HepG2 (cell line): ENCODE data around the gene CDK7. TPM values are rescaled to one million over a fixed set of nuclear protein-coding genes. Genes with fewer than 3 reads are reported as not detected.
A peak's percentile ranks its signal among the peaks of the same experiment; 100 is the strongest.

Experiments
- ATAC-seq: fragments of 200-7000 bp; cut with Tn5 transposase; 3 replicates; pipeline ENCODE4 v1.9.1; 2020; ENCODE audit warnings: mild to moderate bottlenecking, moderate library complexity
- BruUV-seq: library from RNA; stranded (reverse); fragments of 400-500 nt; replicated peaks from 2 replicates; lab custom pipeline; 2021; lab: Mats Ljungman, UMichigan
- CTCF ChIA-PET: fragments of 300-600 bp; formaldehyde crosslinking; extraction: SDS; loops from one replicate; lab custom pipeline; 2021; ENCODE audit warnings: low total read pairs, inconsistent platforms, low intra/inter-chr PET ratio; lab: Yijun Ruan, JAX
- POLR2A ChIA-PET: fragments of 350-600 bp; sonication (Branson Sonifier 250); formaldehyde crosslinking; loops from one replicate; lab custom pipeline; 2020; ENCODE audit warnings: antibody characterized with exemption, inconsistent platforms; lab: Yijun Ruan, JAX
- DNase-seq: peaks from one replicate; pipeline ENCODE4 v3.0.0-alpha.2; 2015; ENCODE audit warnings: low spot score
- FAIRE-seq: peaks from 3 replicates; lab custom pipeline; 2011; peaks lifted over from hg19 to GRCh38; lab: Jason Lieb, UNC
- H2AFZ ChIP-seq: one replicate; pipeline ENCODE4 v1.6.1; 2011; ENCODE audit warnings: low read length, inconsistent platforms
- H3K27ac ChIP-seq: fragments of 300-600 bp; 3 replicates; pipeline ENCODE4 v1.8.0; 2011; ENCODE audit warnings: mixed run types, mild to moderate bottlenecking, mixed read lengths, low read length, inconsistent platforms; ENCODE audit not compliant: insufficient read depth; ENCODE audit errors: extremely low read length
- H3K27me3 ChIP-seq, 2 experiments: fragments of 200-600 bp in 1 of 2; 2 replicates in 1 of 2; 3 replicates in 1 of 2; pipeline versions ENCODE4 v1.6.0 to v1.8.0; 2011; ENCODE audit warnings: low read length in 2 of 2, mild to moderate bottlenecking in 2 of 2, moderate library complexity in 2 of 2, inconsistent platforms in 1 of 2; ENCODE audit not compliant: insufficient read depth in 2 of 2, control insufficient read depth in 1 of 2
- H3K36me3 ChIP-seq, 2 experiments: fragments of 200-600 bp in 1 of 2; replicated peaks in 1 of 2; 2 replicates in 1 of 2; 3 replicates in 1 of 2; pipeline versions ENCODE4 v1.5.1 to v1.8.0; 2011; ENCODE audit warnings: low read length in 2 of 2, inconsistent platforms in 1 of 2; ENCODE audit not compliant: insufficient read depth in 2 of 2, control insufficient read depth in 1 of 2
- H3K4me1 ChIP-seq: 2 replicates; pipeline ENCODE4 v1.5.1; 2012; ENCODE audit warnings: low read length, inconsistent platforms; ENCODE audit not compliant: insufficient read depth
- H3K4me2 ChIP-seq: 2 replicates; pipeline ENCODE4 v1.6.0; 2011; ENCODE audit warnings: low read depth, low read length, inconsistent platforms
- H3K4me3 ChIP-seq, 3 experiments: fragments of 200-600 bp in 1 of 3; sonication (generic), shearing (Covaris generic) in 1 of 3; replicated peaks in 1 of 3; 2 replicates each; pipeline ENCODE4 v1.5.1; 2011 to 2016; ENCODE audit warnings: low read length in 3 of 3, inconsistent platforms in 2 of 3, low read depth in 2 of 3, mild to moderate bottlenecking in 2 of 3, control low read depth in 1 of 3, mixed read lengths in 1 of 3; ENCODE audit not compliant: insufficient read depth in 1 of 3
- H3K79me2 ChIP-seq: one replicate; pipeline ENCODE4 v1.6.1; 2011; ENCODE audit warnings: low read length, inconsistent platforms; ENCODE audit not compliant: insufficient read depth
- H3K9ac ChIP-seq: 2 replicates; pipeline ENCODE4 v1.6.0; 2011; ENCODE audit warnings: mild to moderate bottlenecking, low read depth, low read length, inconsistent platforms; ENCODE audit not compliant: insufficient read depth
- H3K9me3 ChIP-seq: 2 replicates; pipeline ENCODE4 v1.5.1; 2012; ENCODE audit warnings: mild to moderate bottlenecking, low read length
- H4K20me1 ChIP-seq: 2 replicates; pipeline ENCODE4 v1.6.0; 2011; ENCODE audit warnings: inconsistent platforms, mild to moderate bottlenecking, low read length, moderate library complexity; ENCODE audit not compliant: insufficient read depth
- ADNP ChIP-seq: sonication (generic); formaldehyde crosslinking; IDR thresholded peaks from 2 replicates; pipeline ENCODE4 v1.4.0; 2020; ENCODE audit warnings: missing genetic modification reagents
- ATM ChIP-seq: fragments of 450-650 bp; IDR thresholded peaks from 2 replicates; pipeline ENCODE4 v1.7.1; 2017; ENCODE audit warnings: mild to moderate bottlenecking, borderline replicate concordance
- CEBPB ChIP-seq: IDR thresholded peaks from 2 replicates; pipeline ENCODE4 v1.6.1; 2011; ENCODE audit warnings: low read depth, low read length, improper control_type of control experiment, borderline replicate concordance
- CREB3 ChIP-seq: sonication (generic); formaldehyde crosslinking; IDR thresholded peaks from 2 replicates; pipeline ENCODE4 v1.5.0; 2020; ENCODE audit warnings: missing genetic modification reagents
- CREM ChIP-seq, 2 experiments: sonication (generic) in 1 of 2; formaldehyde crosslinking in 1 of 2; IDR thresholded peaks; 2 replicates each; pipeline versions ENCODE4 v1.4.0 to v1.6.1; 2016 to 2020; ENCODE audit warnings: antibody characterized with exemption in 1 of 2, mild to moderate bottlenecking in 1 of 2, missing genetic modification reagents in 1 of 2
- ETS1 ChIP-seq: sonication (generic); formaldehyde crosslinking; IDR thresholded peaks from 2 replicates; pipeline ENCODE4 v1.4.0; 2020; ENCODE audit warnings: missing genetic modification reagents
- ETV5 ChIP-seq: IDR thresholded peaks from 2 replicates; pipeline ENCODE4 v1.6.1; 2018; ENCODE audit warnings: missing biosample characterization, missing genetic modification reagents, inconsistent platforms, borderline replicate concordance
- FIP1L1 ChIP-seq: fragments of 200-400 bp; formaldehyde crosslinking; IDR thresholded peaks from 2 replicates; pipeline ENCODE4 v1.6.1; 2018; ENCODE audit warnings: low read depth, mild to moderate bottlenecking, low read length, moderate library complexity, borderline replicate concordance; ENCODE audit not compliant: insufficient read depth
- FOXJ3 ChIP-seq: sonication (generic); formaldehyde crosslinking; IDR thresholded peaks from 2 replicates; pipeline ENCODE4 v1.4.0; 2020; ENCODE audit warnings: missing genetic modification reagents, mild to moderate bottlenecking, borderline replicate concordance
- KAT8 ChIP-seq: IDR thresholded peaks from 2 replicates; pipeline ENCODE4 v1.6.1; 2016; ENCODE audit warnings: missing genetic modification reagents, missing compliant biosample characterization
- NCOA2 ChIP-seq: sonication (generic); formaldehyde crosslinking; IDR thresholded peaks from 2 replicates; pipeline ENCODE4 v1.8.0; 2022; ENCODE audit warnings: inconsistent platforms
- PPARG ChIP-seq: conservative IDR thresholded peaks from 2 replicates; pipeline ENCODE4 v1.6.1; 2016; ENCODE audit warnings: missing biosample characterization, missing genetic modification reagents
- PRPF4 ChIP-seq: fragments of 200-400 bp; formaldehyde crosslinking; IDR thresholded peaks from 2 replicates; pipeline ENCODE4 v1.6.1; 2016; ENCODE audit warnings: low read length, low read depth; ENCODE audit not compliant: poor library complexity, severe bottlenecking
- RARA ChIP-seq: IDR thresholded peaks from 2 replicates; pipeline ENCODE4 v1.6.1; 2016; ENCODE audit warnings: missing genetic modification reagents, missing compliant biosample characterization
- ZNF138 ChIP-seq: sonication (generic); formaldehyde crosslinking; IDR thresholded peaks from 2 replicates; pipeline ENCODE4 v1.5.0; 2020; ENCODE audit warnings: mild to moderate bottlenecking, low read depth, missing genetic modification reagents
- ZNF749 ChIP-seq: sonication (generic); formaldehyde crosslinking; IDR thresholded peaks from 2 replicates; pipeline ENCODE4 v1.8.0; 2022; ENCODE audit warnings: mild to moderate bottlenecking, missing genetic modification reagents, moderate library complexity, borderline replicate concordance
- ZNF75D ChIP-seq: sonication (generic); formaldehyde crosslinking; IDR thresholded peaks from 2 replicates; pipeline ENCODE4 v1.8.1; 2023; ENCODE audit warnings: missing genetic modification reagents, mild to moderate bottlenecking, borderline replicate concordance
- ZNF816 ChIP-seq: sonication (generic); formaldehyde crosslinking; IDR thresholded peaks from 2 replicates; pipeline ENCODE4 v1.8.0; 2022; ENCODE audit warnings: missing genetic modification reagents, mild to moderate bottlenecking, borderline replicate concordance
- WGBS: methylation state at CpG from one replicate; pipeline ENCODE4 v1.1.6; 2017; ENCODE audit warnings: low lambda C conversion rate; 5-methylcytosine and 5-hydroxymethylcytosine counted together
- in situ Hi-C: cut with HindIII; loops from 2 replicates; pipeline ENCODE4 v1.10.0; 2017; ENCODE audit warnings: low pct_unique_long_range_greater_than_20kb; ENCODE audit not compliant: extremely low pct_ligation_motif_present
- intact Hi-C: fragments of 100-400 bp; cut with micrococcal nuclease; formaldehyde crosslinking; loops from one replicate; pipeline ENCODE4 v1.10.0; 2022; ENCODE audit not compliant: unreplicated experiment
- polyA plus RNA-seq, 8 experiments: library from polyadenylated mRNA; depleted of rRNA in 3 of 8; stranded (reverse) in 7 of 8; unstranded in 1 of 8; fragments of >200 nt; fragmentation: Illumina TruSeq in 4 of 8; extraction: Trizol in 4 of 8; gene quantifications; 2 replicates each; pipeline versions ENCODE4 v1.2.1 to v1.2.3, GENCODE V29; 2011 to 2016; ENCODE audit warnings: low read depth in 4 of 8, missing spikeins in 1 of 8, mixed read lengths in 1 of 8; ENCODE audit not compliant: insufficient read depth in 1 of 8
- total RNA-seq, 5 experiments: library from RNA; depleted of rRNA; stranded (reverse); fragments of >200 nt; fragmentation: Illumina TruSeq; extraction: Trizol; gene quantifications; 2 replicates each; pipeline ENCODE4 v1.2.3, GENCODE V29; 2016; ENCODE audit warnings: low read depth in 1 of 5
- TF ChIP-seq, protein P1 (sequence below): IDR thresholded peaks from 2 replicates; pipeline ENCODE4 v1.6.1; 2016; ENCODE audit warnings: low read depth

The CDK7 gene
- total and polyA plus RNA-seq, 2 of the 13 experiments (the other 11 are each of a cell fraction or from before 2014, with no cell fraction given), result 41.2 to 54.9 TPM

GRCh38 chr5:69276422-69277174, 41.9 kb downstream of the CDK7 start:
- intact Hi-C loops, result no loop called here
- CTCF ChIA-PET, result no interaction called here
- H4K20me1 ChIP-seq, result no peaks in the 10 kb centered on the region
- no peak overlapping the region for H2AFZ ChIP-seq
- in situ Hi-C loops, result loop anchor here (10.0 kb wide), 1 partner anchor 58 kb away; the partner anchor contains the start of gene CCDC125
- DNase-seq (peak; percentile 87), FAIRE-seq (peak; percentile 67), ATAC-seq (peak; percentile 93)
- no peaks in the 10 kb centered on the region for H3K79me2 ChIP-seq
- BruUV-seq, result TSS peak; percentile 59
- H3K4me2 ChIP-seq, result peak overlapping the region; percentile 12; the same call in 1 of the 2 replicates
- peaks cover 7 to 44% of the 10 kb centered on the region in 2 experiments for H3K36me3 ChIP-seq
- H3K27ac ChIP-seq, result peak overlapping the region; percentile 92
- H3K27me3 ChIP-seq, result no peaks in the 10 kb centered on the region
- H3K9me3 ChIP-seq, result no peaks in the 10 kb centered on the region
- peaks cover 19% of the 10 kb centered on the region for H3K4me1 ChIP-seq
- POLR2A ChIA-PET, result interaction anchor here (1.1 kb wide), 2 partner anchors 58 to 183 kb away, joined by 3 to 8 read pairs; partner anchors contain the start of gene SLC30A5
- H3K9ac ChIP-seq, result peak overlapping the region; percentile 61
- H3K4me3 ChIP-seq, result no peak overlapping the region
- WGBS, result 55% methylated on average over 5 of the region's 5 CpGs
- TF ChIP-seq, protein P1, sequence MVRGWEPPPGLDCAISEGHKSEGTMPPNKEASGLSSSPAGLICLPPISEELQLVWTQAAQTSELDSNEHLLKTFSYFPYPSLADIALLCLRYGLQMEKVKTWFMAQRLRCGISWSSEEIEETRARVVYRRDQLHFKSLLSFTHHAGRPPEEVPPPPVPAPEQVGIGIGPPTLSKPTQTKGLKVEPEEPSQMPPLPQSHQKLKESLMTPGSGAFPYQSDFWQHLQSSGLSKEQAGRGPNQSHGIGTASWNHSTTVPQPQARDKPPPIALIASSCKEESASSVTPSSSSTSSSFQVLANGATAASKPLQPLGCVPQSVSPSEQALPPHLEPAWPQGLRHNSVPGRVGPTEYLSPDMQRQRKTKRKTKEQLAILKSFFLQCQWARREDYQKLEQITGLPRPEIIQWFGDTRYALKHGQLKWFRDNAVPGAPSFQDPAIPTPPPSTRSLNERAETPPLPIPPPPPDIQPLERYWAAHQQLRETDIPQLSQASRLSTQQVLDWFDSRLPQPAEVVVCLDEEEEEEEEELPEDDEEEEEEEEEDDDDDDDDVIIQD (CRISPR knock-in tag), result peak; percentile 83
- TF ChIP-seq PPARG (CRISPR knock-in tag) (peak; percentile 38; the same call in 1 of the 2 replicates), CREB3 (CRISPR knock-in tag) (no peak), PRPF4 (no peak), CEBPB (0 out of 2 replicates have a peak, but pooled peaks have one; percentile 12), FOXJ3 (CRISPR knock-in tag) (peak; percentile 41; the same call in 1 of the 2 replicates), KAT8 (CRISPR knock-in tag) (peak; percentile 34; the same call in 1 of the 2 replicates), ZNF138 (CRISPR knock-in tag) (no peak), RARA (CRISPR knock-in tag) (peak; percentile 41), ADNP (CRISPR knock-in tag) (no peak), ETV5 (CRISPR knock-in tag) (no peak), ZNF749 (CRISPR knock-in tag) (no peak), ATM (no peak), NCOA2 (CRISPR knock-in tag) (0 out of 2 replicates have a peak, but pooled peaks have one; percentile 33), ZNF816 (CRISPR knock-in tag) (no peak), ETS1 (no peak), ZNF75D (CRISPR knock-in tag) (no peak), FIP1L1 (no peak), CREM (IDR thresholded peaks at IDR 0.05) (0 out of 2 replicates have a peak, but pooled peaks have one; percentile 26), CREM (CRISPR knock-in tag; IDR thresholded peaks at IDR 0.05) (no peak)
